ENCODE data around the gene CAMK2A. TPM values are rescaled to one million over a fixed set of nuclear protein-coding genes. Genes with fewer than 3 reads are reported as not detected.

Gene CAMK2A
- total and polyA plus RNA-seq, 2 experiments from 2014 or later = 0.43 TPM; not detected in 1

- no peak for DNase-seq
- TF ChIP-seq EZH2 (IDR thresholded peaks at IDR 0.05; ENCODE audit: insufficient read depth, poor library complexity, severe bottlenecking) (no peak), EZH2phosphoT487 (IDR thresholded peaks at IDR 0.05; ENCODE audit: insufficient read depth, low read depth) (no peak)
- Histone ChIP-seq H3F3A (ENCODE audit: insufficient read depth) (peaks cover 3% of the 10 kb centered on the region; the same call in 1 of the 2 replicates), H4K20me1 (ENCODE audit: insufficient read depth) (no peaks in the 10 kb centered on the region), H3K9me3 (ENCODE audit: low read depth) (no peaks in the 10 kb centered on the region), H3K9ac (no peak overlapping the region), H3K4me2 (ENCODE audit: unreplicated experiment) (no peak overlapping the region), H3K79me2 (ENCODE audit: insufficient read depth) (no peaks in the 10 kb centered on the region), H3K36me3 (ENCODE audit: low read depth) (no peaks in the 10 kb centered on the region), H3K27ac (no peak overlapping the region), H3K4me1 (ENCODE audit: insufficient read depth) (peaks cover 5% of the 10 kb centered on the region), H2AFZ (no peak overlapping the region), H3K9me2 (ENCODE audit: insufficient read depth) (no peaks in the 10 kb centered on the region), H3K27me3 (replicated peaks; ENCODE audit: insufficient read depth) (no peaks in the 10 kb centered on the region), H3K4me3 (no peak overlapping the region)
- 65 to 67% methylated on average over 3 of the region's 3 CpGs for WGBS, 2 experiments (ENCODE audit: low coverage in 1 of 2, low lambda C conversion rate in 2 of 2, missing lambda C conversion rate in 2 of 2)
- in situ Hi-C loops (cut with MboI) = no loop called here
Measured at GRCh38 chr5:150327139-150327538, 37.6 kb upstream of the CAMK2A start.

DNA sequence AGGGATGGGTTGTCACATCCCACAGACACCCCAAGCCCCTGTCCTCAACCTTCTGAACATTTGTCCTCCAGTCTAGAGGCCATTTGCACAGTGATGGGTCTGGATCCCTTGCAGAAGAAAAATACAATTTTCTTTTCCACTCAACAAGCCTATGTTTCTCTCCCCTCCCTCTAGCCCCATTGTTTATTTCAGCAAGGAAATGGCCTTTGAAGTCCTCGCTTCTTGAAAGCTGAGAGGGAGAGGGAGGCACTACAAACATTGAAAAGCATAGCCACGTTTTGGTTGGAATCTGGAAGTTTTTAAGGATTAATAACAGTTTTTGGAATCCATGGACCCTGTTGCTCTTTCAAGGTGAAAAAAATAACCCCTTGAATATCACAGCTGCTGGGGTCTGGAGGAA lies 37.1 kb upstream of the CAMK2A start:
- H3K4me3 ChIP-seq = no peak overlapping the region
- H3K79me2 ChIP-seq (ENCODE audit: insufficient read depth) = no peaks in the 10 kb centered on the region
- H3K36me3 ChIP-seq (ENCODE audit: low read depth) = no peaks in the 10 kb centered on the region
- in situ Hi-C loops (cut with MboI) = no loop called here
- no peak overlapping the region for H3K27ac ChIP-seq
- no peaks in the 10 kb centered on the region for H4K20me1 ChIP-seq (ENCODE audit: insufficient read depth)
- H3K27me3 ChIP-seq (replicated peaks; ENCODE audit: insufficient read depth) = no peaks in the 10 kb centered on the region
- H2AFZ ChIP-seq = no peak overlapping the region
- H3K4me2 ChIP-seq (ENCODE audit: unreplicated experiment) = no peak overlapping the region
- H3K4me1 ChIP-seq (ENCODE audit: insufficient read depth) = peaks cover 10% of the 10 kb centered on the region
- no peak overlapping the region for H3K9ac ChIP-seq
- no peak for DNase-seq
- WGBS, 2 experiments (ENCODE audit: low coverage in 1 of 2, low lambda C conversion rate in 2 of 2, missing lambda C conversion rate in 2 of 2) = 75 to 79% methylated on average over 2 of the region's 2 CpGs
- H3K9me3 ChIP-seq (ENCODE audit: low read depth) = no peaks in the 10 kb centered on the region
- H3F3A ChIP-seq (ENCODE audit: insufficient read depth) = peaks cover 7% of the 10 kb centered on the region
- no peak for TF ChIP-seq EZH2phosphoT487 (IDR thresholded peaks at IDR 0.05; ENCODE audit: insufficient read depth, low read depth)
- no peak for TF ChIP-seq EZH2 (IDR thresholded peaks at IDR 0.05; ENCODE audit: insufficient read depth, poor library complexity, severe bottlenecking)
- no peaks in the 10 kb centered on the region for H3K9me2 ChIP-seq (ENCODE audit: insufficient read depth)

GRCh38 chr5:150325426-150325825 lies 35.9 kb upstream of the CAMK2A start:
- H3K4me3 ChIP-seq = no peak overlapping the region
- H3K27me3 ChIP-seq (replicated peaks; ENCODE audit: insufficient read depth) = no peaks in the 10 kb centered on the region
- H4K20me1 ChIP-seq (ENCODE audit: insufficient read depth) = no peaks in the 10 kb centered on the region
- peaks cover 14% of the 10 kb centered on the region for H3K4me1 ChIP-seq (ENCODE audit: insufficient read depth)
- no peaks in the 10 kb centered on the region for H3K36me3 ChIP-seq (ENCODE audit: low read depth)
- peaks cover 17% of the 10 kb centered on the region for H3F3A ChIP-seq (ENCODE audit: insufficient read depth)
- no peak for DNase-seq
- H3K27ac ChIP-seq = no peak overlapping the region
- H2AFZ ChIP-seq = no peak overlapping the region
- no peak overlapping the region for H3K9ac ChIP-seq
- H3K4me2 ChIP-seq (ENCODE audit: unreplicated experiment) = no peak overlapping the region
- H3K9me2 ChIP-seq (ENCODE audit: insufficient read depth) = no peaks in the 10 kb centered on the region
- no peaks in the 10 kb centered on the region for H3K79me2 ChIP-seq (ENCODE audit: insufficient read depth)
- no peaks in the 10 kb centered on the region for H3K9me3 ChIP-seq (ENCODE audit: low read depth)
- TF ChIP-seq EZH2 (IDR thresholded peaks at IDR 0.05; ENCODE audit: insufficient read depth, poor library complexity, severe bottlenecking) = no peak
- no peak for TF ChIP-seq EZH2phosphoT487 (IDR thresholded peaks at IDR 0.05; ENCODE audit: insufficient read depth, low read depth)
- WGBS, 2 experiments (ENCODE audit: low coverage in 1 of 2, low lambda C conversion rate in 2 of 2, missing lambda C conversion rate in 2 of 2) = 67 to 72% methylated on average over 4 of the region's 4 CpGs
- in situ Hi-C loops (cut with MboI) = no loop called here

- H3K4me1 ChIP-seq (ENCODE audit: insufficient read depth) = peaks cover 30% of the 10 kb centered on the region
- H3K36me3 ChIP-seq (ENCODE audit: low read depth) = no peaks in the 10 kb centered on the region
- in situ Hi-C loops (cut with MboI) = no loop called here
- WGBS, 2 experiments (ENCODE audit: low coverage in 1 of 2, low lambda C conversion rate in 2 of 2, missing lambda C conversion rate in 2 of 2) = 71% methylated on average over 8 of the region's 8 CpGs
- no peaks in the 10 kb centered on the region for H4K20me1 ChIP-seq (ENCODE audit: insufficient read depth)
- H3F3A ChIP-seq (ENCODE audit: insufficient read depth) = peaks cover 27% of the 10 kb centered on the region
- H3K79me2 ChIP-seq (ENCODE audit: insufficient read depth) = no peaks in the 10 kb centered on the region
- H3K4me3 ChIP-seq = no peak overlapping the region
- no peaks in the 10 kb centered on the region for H3K9me3 ChIP-seq (ENCODE audit: low read depth)
- no peaks in the 10 kb centered on the region for H3K27me3 ChIP-seq (replicated peaks; ENCODE audit: insufficient read depth)
- H3K4me2 ChIP-seq (ENCODE audit: unreplicated experiment) = no peak overlapping the region
- H3K9ac ChIP-seq = no peak overlapping the region
- H3K9me2 ChIP-seq (ENCODE audit: insufficient read depth) = no peaks in the 10 kb centered on the region
- H2AFZ ChIP-seq = no peak overlapping the region
- H3K27ac ChIP-seq = no peak overlapping the region
- no peak for DNase-seq
- TF ChIP-seq EZH2 (IDR thresholded peaks at IDR 0.05; ENCODE audit: insufficient read depth, poor library complexity, severe bottlenecking) = no peak
- TF ChIP-seq EZH2phosphoT487 (IDR thresholded peaks at IDR 0.05; ENCODE audit: insufficient read depth, low read depth) = no peak
Measured at GRCh38 chr5:150323819-150324218, 34.2 kb upstream of the CAMK2A start.

GRCh38 chr5:150323092-150323491 lies 33.5 kb upstream of the CAMK2A start:
- H3K9me2 ChIP-seq (ENCODE audit: insufficient read depth) = no peaks in the 10 kb centered on the region
- H3K9ac ChIP-seq = no peak overlapping the region
- H3K27ac ChIP-seq = no peak overlapping the region
- 93 to 99% methylated on average over 6 of the region's 6 CpGs for WGBS, 2 experiments (ENCODE audit: low coverage in 1 of 2, low lambda C conversion rate in 2 of 2, missing lambda C conversion rate in 2 of 2)
- H3K4me2 ChIP-seq (ENCODE audit: unreplicated experiment) = no peak overlapping the region
- no peaks in the 10 kb centered on the region for H3K27me3 ChIP-seq (replicated peaks; ENCODE audit: insufficient read depth)
- no peaks in the 10 kb centered on the region for H3K36me3 ChIP-seq (ENCODE audit: low read depth)
- H3K4me3 ChIP-seq = no peak overlapping the region
- peaks cover 38% of the 10 kb centered on the region for H3K4me1 ChIP-seq (ENCODE audit: insufficient read depth)
- H4K20me1 ChIP-seq (ENCODE audit: insufficient read depth) = no peaks in the 10 kb centered on the region
- H2AFZ ChIP-seq = no peak overlapping the region
- no peaks in the 10 kb centered on the region for H3K9me3 ChIP-seq (ENCODE audit: low read depth)
- no peak for DNase-seq
- TF ChIP-seq EZH2 (IDR thresholded peaks at IDR 0.05; ENCODE audit: insufficient read depth, poor library complexity, severe bottlenecking) = no peak
- no peak for TF ChIP-seq EZH2phosphoT487 (IDR thresholded peaks at IDR 0.05; ENCODE audit: insufficient read depth, low read depth)
- in situ Hi-C loops (cut with MboI) = no loop called here
- peaks cover 32% of the 10 kb centered on the region for H3F3A ChIP-seq (ENCODE audit: insufficient read depth)
- H3K79me2 ChIP-seq (ENCODE audit: insufficient read depth) = no peaks in the 10 kb centered on the region
